Endothelial cell of umbilical vein (primary cell): Measurements from ENCODE around the gene SPDYE6.
"Not testable (repeated sequence)": the region's sequence is repeated elsewhere in the genome, so short reads cannot be mapped to it uniquely, and the experiment has no call there.

Experiments used
- CTCF ChIP-seq, 2 donors: IDR thresholded peaks; 1 replicate in 1 of 2; 2 replicates in 1 of 2; pipeline ENCODE4 v1.5.1; 2011; ENCODE audit warnings: low read length in 2 of 2, mild to moderate bottlenecking in 2 of 2, moderate library complexity in 2 of 2, control low read depth in 1 of 2, inconsistent platforms in 1 of 2, low read depth in 1 of 2; ENCODE audit not compliant: insufficient read depth in 1 of 2; ENCODE audit errors: extremely low read depth in 1 of 2
- EZH2 ChIP-seq: IDR thresholded peaks from 2 replicates; pipeline ENCODE4 v1.6.1; 2012; ENCODE audit warnings: borderline replicate concordance, low read depth, mild to moderate bottlenecking, moderate library complexity, low read length, inconsistent platforms; ENCODE audit not compliant: severe bottlenecking
- MAX ChIP-seq: IDR thresholded peaks from 2 replicates; pipeline ENCODE4 v1.6.1; 2011; ENCODE audit not compliant: insufficient read depth, insufficient read length
- POLR2AphosphoS5 ChIP-seq: IDR thresholded peaks from 2 replicates; pipeline ENCODE4 v1.6.1; 2012; ENCODE audit warnings: low read depth, mild to moderate bottlenecking, control low read depth, low read length, moderate library complexity; ENCODE audit not compliant: insufficient read depth

- TF ChIP-seq CTCF (IDR thresholded peaks at IDR 0.05; ENCODE audit: extremely low read depth in 1 of 2, insufficient read depth in 1 of 2, low read depth in 1 of 2, low read length in 2 of 2); POLR2AphosphoS5; MAX; EZH2: not testable (repeated sequence)
Observed at GRCh38 chr7:102372796-102373195, 16.6 kb upstream of the SPDYE6 start.
